ENCODE data around the gene ICA1.
A peak's percentile ranks its signal among the peaks of the same experiment; 100 is the strongest.

The ICA1 gene

DNA sequence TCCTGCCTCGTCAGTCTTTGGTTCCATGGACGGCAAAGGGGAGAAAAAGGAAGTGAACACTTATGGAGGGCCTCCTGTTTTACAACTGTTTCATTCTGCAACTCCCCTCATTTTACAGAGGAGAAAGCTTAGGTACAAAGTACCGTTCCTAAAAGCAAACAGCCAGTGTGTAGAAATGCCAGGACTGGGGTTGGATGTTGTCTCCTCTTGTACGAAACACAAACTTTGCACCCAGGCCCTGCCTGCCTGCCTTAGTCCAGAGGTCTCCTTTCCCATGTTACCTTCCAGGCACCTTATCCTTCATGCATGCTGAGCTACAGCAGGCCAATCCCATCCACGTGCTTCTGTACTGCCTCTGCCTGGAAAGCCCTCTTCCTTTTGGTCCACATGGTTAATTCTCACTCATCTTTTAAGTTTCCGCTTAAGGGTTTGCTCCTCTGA lies 86.0 kb downstream of the ICA1 start:
- Mint-ChIP-seq H3K4me1 (peaks cover 44% of the 10 kb centered on the region), H3K4me3 (peak overlapping the region; percentile 65), H3K9me3 (no peaks in the 10 kb centered on the region), H3K36me3 (peaks cover 5% of the 10 kb centered on the region), H3K27ac (peak overlapping the region; percentile 78)
- no peak for ATAC-seq
- DNase-seq (ENCODE audit: low spot score in 2 of 2) = no peak

- Mint-ChIP-seq H3K4me3 (no peak overlapping the region), H3K36me3 (no peaks in the 10 kb centered on the region), H3K9me3 (no peaks in the 10 kb centered on the region), H3K4me1 (peaks cover 32% of the 10 kb centered on the region), H3K27ac (no peak overlapping the region)
- DNase-seq (ENCODE audit: low spot score in 2 of 2) (no peak), ATAC-seq (no peak)
These were observed 89.3 kb downstream of the ICA1 start for GRCh38 chr7:8172372-8173354.

GRCh38 chr7:8169171-8169570 lies 92.8 kb downstream of the ICA1 start:
- no peaks in the 10 kb centered on the region for H3K9me3 Mint-ChIP-seq
- peaks cover 7% of the 10 kb centered on the region for H3K4me1 Mint-ChIP-seq
- DNase-seq (ENCODE audit: low spot score in 2 of 2) = no peak
- H3K27ac Mint-ChIP-seq = no peak overlapping the region
- H3K4me3 Mint-ChIP-seq = no peak overlapping the region
- ATAC-seq = no peak
- no peaks in the 10 kb centered on the region for H3K36me3 Mint-ChIP-seq

DNA sequence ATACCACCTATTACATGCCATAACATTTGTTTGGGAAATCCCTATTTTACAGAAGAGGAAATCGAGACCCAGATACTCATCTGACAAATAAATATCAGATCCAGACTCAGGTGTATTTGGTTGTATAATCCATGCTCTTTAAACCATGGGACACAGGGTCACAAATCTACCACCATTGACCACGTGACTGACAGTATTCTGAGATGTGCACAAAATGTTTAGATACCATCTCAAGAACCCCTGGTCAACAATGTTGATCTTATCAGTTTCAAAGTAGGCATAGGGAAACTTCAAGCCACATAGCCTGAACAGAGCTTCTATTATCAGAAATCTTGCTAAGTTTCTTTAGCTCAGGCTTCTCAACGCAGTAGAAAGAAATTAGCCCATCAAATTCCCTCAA lies 93.6 kb downstream of the ICA1 start:
- Mint-ChIP-seq H3K9me3 (no peaks in the 10 kb centered on the region), H3K4me3 (no peak overlapping the region), H3K36me3 (no peaks in the 10 kb centered on the region), H3K4me1 (no peaks in the 10 kb centered on the region), H3K27ac (no peak overlapping the region)
- DNase-seq (ENCODE audit: low spot score in 2 of 2) = no peak
- ATAC-seq = no peak

DNA sequence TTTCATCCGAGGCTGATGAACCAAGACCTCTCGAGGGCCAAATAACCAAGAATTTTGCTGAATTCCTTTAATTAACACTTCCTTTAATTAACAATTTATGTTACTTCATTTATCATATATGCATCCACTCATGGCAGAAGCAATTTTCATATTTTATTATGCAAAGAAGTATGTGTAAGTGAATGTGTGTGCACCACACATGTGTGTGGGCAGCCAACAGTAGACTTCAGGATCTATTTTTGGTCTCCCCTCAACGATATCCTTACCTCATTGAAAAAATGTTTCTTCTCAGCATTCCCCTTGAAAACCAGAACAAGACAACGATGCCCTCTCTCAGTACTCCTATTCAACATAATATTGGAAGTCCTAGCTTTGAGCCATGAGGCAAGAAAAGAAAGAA lies 96.8 kb downstream of the ICA1 start:
- Mint-ChIP-seq H3K4me1 (no peaks in the 10 kb centered on the region), H3K9me3 (no peaks in the 10 kb centered on the region), H3K36me3 (no peaks in the 10 kb centered on the region), H3K27ac (no peak overlapping the region), H3K4me3 (no peak overlapping the region)
- DNase-seq (ENCODE audit: low spot score in 2 of 2) = no peak
- no peak for ATAC-seq

GRCh38 chr7:8162181-8162580 lies 99.8 kb downstream of the ICA1 start:
- ATAC-seq = no peak
- no peaks in the 10 kb centered on the region for H3K4me1 Mint-ChIP-seq
- H3K9me3 Mint-ChIP-seq = no peaks in the 10 kb centered on the region
- H3K4me3 Mint-ChIP-seq = no peak overlapping the region
- no peak for DNase-seq (ENCODE audit: low spot score in 2 of 2)
- H3K36me3 Mint-ChIP-seq = no peaks in the 10 kb centered on the region
- no peak overlapping the region for H3K27ac Mint-ChIP-seq

DNA sequence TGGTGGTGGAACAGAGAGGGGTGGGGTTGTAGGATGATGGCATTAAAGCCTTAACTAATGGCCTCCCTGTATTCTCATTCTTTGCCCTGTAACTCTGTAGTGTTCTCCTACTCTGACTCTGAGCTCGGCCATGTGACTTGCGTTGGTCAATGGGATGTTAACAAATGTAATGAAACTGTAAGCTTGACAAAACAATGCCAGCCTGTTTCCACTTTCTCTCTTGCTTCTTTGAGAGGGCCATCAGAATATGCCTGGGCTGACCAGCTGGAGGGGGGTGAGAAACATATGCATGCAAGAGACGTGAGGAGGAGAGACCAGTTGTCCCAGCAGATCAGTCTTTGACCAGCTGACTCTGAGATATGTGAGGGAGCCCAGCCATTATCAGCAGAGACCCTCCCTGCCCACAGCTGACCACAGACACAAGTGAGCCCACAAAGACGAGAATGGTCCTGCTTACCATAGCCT lies 100.6 kb downstream of the ICA1 start:
- Mint-ChIP-seq H3K36me3 (no peaks in the 10 kb centered on the region), H3K4me1 (no peaks in the 10 kb centered on the region), H3K9me3 (no peaks in the 10 kb centered on the region), H3K4me3 (no peak overlapping the region), H3K27ac (no peak overlapping the region)
- ATAC-seq (no peak), DNase-seq (ENCODE audit: low spot score in 2 of 2) (no peak)

- Mint-ChIP-seq H3K4me3 (no peak overlapping the region), H3K9me3 (no peaks in the 10 kb centered on the region), H3K27ac (no peak overlapping the region), H3K36me3 (no peaks in the 10 kb centered on the region), H3K4me1 (no peaks in the 10 kb centered on the region)
- DNase-seq (ENCODE audit: low spot score in 2 of 2) (no peak), ATAC-seq (no peak)
These were observed 101.1 kb downstream of the ICA1 start for GRCh38 chr7:8160779-8161345.

- no peaks in the 10 kb centered on the region for H3K4me1 Mint-ChIP-seq
- no peaks in the 10 kb centered on the region for H3K9me3 Mint-ChIP-seq
- no peak overlapping the region for H3K4me3 Mint-ChIP-seq
- no peak for DNase-seq (ENCODE audit: low spot score in 2 of 2)
- H3K27ac Mint-ChIP-seq = no peak overlapping the region
- H3K36me3 Mint-ChIP-seq = no peaks in the 10 kb centered on the region
- ATAC-seq = no peak
These were observed 101.7 kb downstream of the ICA1 start for GRCh38 chr7:8160250-8160649.

DNA sequence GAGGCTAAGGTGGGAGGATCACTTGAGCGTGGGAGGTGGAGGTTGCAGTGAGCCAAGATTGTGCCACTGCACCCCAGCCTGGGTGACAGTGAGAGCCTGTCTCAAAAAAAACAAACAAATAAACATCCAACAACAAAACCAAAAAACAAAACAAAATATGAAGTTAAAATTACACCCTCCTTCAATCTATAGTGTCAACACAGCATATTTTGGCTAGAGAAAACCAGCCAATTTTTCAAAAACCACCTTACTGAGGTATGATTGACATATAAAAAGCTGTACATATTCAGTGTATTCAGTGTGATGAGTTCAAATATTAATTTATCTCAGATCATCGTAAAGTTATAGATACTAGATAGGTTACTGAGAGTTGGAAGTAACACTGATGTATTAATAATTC lies 102.4 kb downstream of the ICA1 start:
- Mint-ChIP-seq H3K4me3 (no peak overlapping the region), H3K4me1 (no peaks in the 10 kb centered on the region), H3K36me3 (no peaks in the 10 kb centered on the region), H3K9me3 (no peaks in the 10 kb centered on the region), H3K27ac (no peak overlapping the region)
- ATAC-seq (no peak), DNase-seq (ENCODE audit: low spot score in 2 of 2) (no peak)

DNA sequence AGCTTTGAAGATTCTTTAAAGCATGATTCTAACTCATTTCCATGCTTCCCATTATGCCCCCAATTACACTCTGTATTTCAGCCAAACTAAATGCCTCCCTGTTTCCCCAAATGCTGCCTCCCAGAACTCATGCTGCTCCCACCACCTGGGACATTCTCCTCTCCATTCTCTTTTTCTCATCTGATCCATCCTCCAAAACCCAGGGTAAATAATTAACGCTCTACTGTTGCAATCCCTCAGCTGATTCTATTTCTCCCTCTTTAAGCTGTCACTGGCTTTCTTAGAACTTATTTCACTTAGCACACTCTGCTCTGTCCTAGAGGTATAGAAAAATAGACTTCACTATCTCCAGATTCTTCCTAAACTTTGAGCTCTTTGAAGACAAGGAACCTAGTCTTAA lies 104.7 kb downstream of the ICA1 start:
- H3K27ac Mint-ChIP-seq = no peak overlapping the region
- DNase-seq (ENCODE audit: low spot score in 2 of 2) = no peak
- no peak overlapping the region for H3K4me3 Mint-ChIP-seq
- peaks cover 12% of the 10 kb centered on the region for H3K4me1 Mint-ChIP-seq
- ATAC-seq = no peak
- peaks cover 11% of the 10 kb centered on the region for H3K36me3 Mint-ChIP-seq
- peaks cover 6% of the 10 kb centered on the region for H3K9me3 Mint-ChIP-seq

DNA sequence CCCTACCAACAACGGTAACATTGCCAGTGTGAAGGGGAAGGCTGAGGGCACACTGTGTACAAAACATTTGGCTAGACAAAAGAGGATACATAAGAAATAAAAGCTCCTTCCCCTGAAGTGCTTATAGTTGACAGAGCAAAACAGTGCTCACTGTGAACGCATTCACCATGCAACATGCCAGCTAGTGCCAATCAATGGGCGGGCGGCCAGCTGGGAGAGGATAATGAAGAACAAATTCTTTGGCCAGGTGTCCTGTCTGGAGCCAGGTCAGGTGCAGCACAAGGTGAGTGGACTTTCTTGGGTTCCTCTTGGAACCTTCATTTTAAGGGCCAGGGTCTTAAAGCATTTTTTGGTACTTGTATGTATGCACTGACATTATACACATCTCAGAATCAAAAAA lies 106.1 kb downstream of the ICA1 start:
- DNase-seq (ENCODE audit: low spot score in 2 of 2) (no peak), ATAC-seq (no peak)
- H3K27ac Mint-ChIP-seq = no peak overlapping the region
- peaks cover 15% of the 10 kb centered on the region for H3K36me3 Mint-ChIP-seq
- peaks cover 10% of the 10 kb centered on the region for H3K9me3 Mint-ChIP-seq
- H3K4me3 Mint-ChIP-seq = no peak overlapping the region
- H3K4me1 Mint-ChIP-seq = peaks cover 15% of the 10 kb centered on the region

DNA sequence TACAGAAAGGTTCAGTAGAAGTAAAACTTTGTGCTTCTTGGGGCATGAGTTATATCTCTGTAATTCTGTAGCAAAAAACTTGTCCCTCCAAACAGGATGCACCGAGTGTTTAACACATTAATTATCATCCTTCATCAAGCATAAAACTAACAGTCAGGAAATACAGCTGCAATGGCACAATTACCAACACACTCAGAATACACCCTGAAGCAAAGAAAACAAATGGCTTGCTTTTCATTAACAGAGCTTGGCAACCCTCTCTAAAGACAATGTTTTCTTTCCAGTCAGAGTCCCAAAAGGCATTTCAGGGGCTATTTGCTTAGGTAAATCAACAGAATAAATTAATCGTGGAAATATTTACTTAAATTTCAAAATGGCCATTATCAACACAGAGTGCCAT lies 107.7 kb downstream of the ICA1 start:
- Mint-ChIP-seq H3K4me1 (peaks cover 15% of the 10 kb centered on the region), H3K4me3 (no peak overlapping the region), H3K9me3 (peaks cover 10% of the 10 kb centered on the region), H3K27ac (no peak overlapping the region), H3K36me3 (peaks cover 15% of the 10 kb centered on the region)
- ATAC-seq (no peak), DNase-seq (ENCODE audit: low spot score in 2 of 2) (no peak)

DNA sequence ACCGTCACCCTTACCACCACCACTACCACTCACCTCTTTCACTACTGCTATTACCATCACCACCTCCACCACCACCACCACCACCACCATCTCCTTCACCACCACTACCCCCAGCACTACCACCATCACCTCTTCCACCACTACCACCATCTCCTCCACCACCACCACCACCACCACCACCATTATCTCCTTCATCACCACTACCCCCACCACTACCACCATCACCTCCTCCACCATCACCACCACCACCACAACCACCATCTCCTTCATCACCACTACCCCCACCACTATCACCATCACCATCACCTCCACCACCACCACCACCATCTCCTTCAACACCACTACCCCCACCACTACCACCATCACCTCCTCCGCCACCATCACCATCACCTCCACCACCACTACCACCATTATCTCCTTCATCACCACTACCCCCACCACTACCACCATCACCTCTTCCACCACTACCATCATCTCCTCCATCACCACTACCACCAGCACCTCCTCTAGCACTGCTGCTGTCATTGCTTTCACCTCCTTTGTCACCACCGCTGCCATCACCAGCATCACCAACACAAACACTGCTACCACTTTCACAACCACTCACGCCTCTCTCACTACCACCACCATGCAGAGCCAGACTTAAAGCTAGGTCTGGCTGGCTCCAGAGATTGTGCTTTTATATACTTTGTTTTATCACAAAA lies 109.3 kb downstream of the ICA1 start:
- Mint-ChIP-seq H3K4me1 (peaks cover 25% of the 10 kb centered on the region), H3K36me3 (peaks cover 15% of the 10 kb centered on the region), H3K27ac (peak overlapping the region; percentile 79), H3K9me3 (peaks cover 10% of the 10 kb centered on the region), H3K4me3 (no peak overlapping the region)
- ATAC-seq (peak; percentile 13), DNase-seq (ENCODE audit: low spot score in 2 of 2) (no peak)

GRCh38 chr7:8151161-8151725 lies 110.7 kb downstream of the ICA1 start:
- peaks cover 10% of the 10 kb centered on the region for H3K9me3 Mint-ChIP-seq
- no peak overlapping the region for H3K4me3 Mint-ChIP-seq
- DNase-seq (ENCODE audit: low spot score in 2 of 2) (no peak), ATAC-seq (no peak)
- H3K4me1 Mint-ChIP-seq = peaks cover 25% of the 10 kb centered on the region
- H3K27ac Mint-ChIP-seq = no peak overlapping the region
- H3K36me3 Mint-ChIP-seq = peaks cover 15% of the 10 kb centered on the region

All from stimulated activated effector memory CD8-positive, alpha-beta T cell treated with anti-CD3 and anti-CD28 coated beads, Interleukin-12 subunit alpha, Interleukin-12 subunit beta, amount 100 ng/mL, for 72 hours (primary cell).